HEK293 (cell line): ENCODE results near the gene ZNF311.

Source experiments
- CTCF ChIA-PET: fragments of 350-600 bp; formaldehyde crosslinking; extraction: SDS; loops from one replicate; lab custom pipeline; 2021; ENCODE audit warnings: antibody characterized with exemption; lab: Yijun Ruan, JAX
- POLR2A ChIA-PET: fragments of 300-600 bp; formaldehyde crosslinking; extraction: SDS; loops from one replicate; lab custom pipeline; 2020; ENCODE audit warnings: antibody characterized with exemption, inconsistent platforms; lab: Yijun Ruan, JAX
- H3K27ac ChIP-seq: fragments of 200-500 bp; sonication (Bioruptor generic); 2 replicates; pipeline ENCODE4 v1.5.1; 2014; ENCODE audit warnings: low read depth, low read length, control low read depth, inconsistent platforms; ENCODE audit errors: extremely low read depth
- H3K36me3 ChIP-seq, 2 experiments: fragments of 200-500 bp in 1 of 2; sonication (Bioruptor generic) in 1 of 2; 1 replicate in 1 of 2; 2 replicates in 1 of 2; pipeline ENCODE4 v1.5.1; 2014 to 2017; ENCODE audit warnings: inconsistent platforms in 2 of 2, low read length in 2 of 2; ENCODE audit not compliant: control insufficient read depth in 2 of 2, insufficient read depth in 1 of 2
- H3K4me1 ChIP-seq: fragments of 200-500 bp; sonication (Bioruptor generic); 2 replicates; pipeline ENCODE4 v1.5.1; 2014; ENCODE audit warnings: mild to moderate bottlenecking, low read length, inconsistent platforms; ENCODE audit not compliant: control insufficient read depth, insufficient read depth
- H3K4me3 ChIP-seq: 2 replicates; pipeline ENCODE4 v1.5.1; 2011; ENCODE audit warnings: low read depth, mild to moderate bottlenecking, control low read depth, low read length, moderate library complexity
- H3K9me3 ChIP-seq: fragments of 200-500 bp; sonication (Bioruptor generic); 2 replicates; pipeline ENCODE4 v1.5.1; 2014; ENCODE audit warnings: low read depth, low read length, inconsistent platforms; ENCODE audit not compliant: control insufficient read depth, insufficient read depth
- AEBP2 ChIP-seq: fragments of 450-650 bp; formaldehyde crosslinking; IDR thresholded peaks from 2 replicates; pipeline ENCODE4 v1.5.1; 2016; ENCODE audit warnings: missing biosample characterization, missing genetic modification characterization, borderline replicate concordance
- CTCF ChIP-seq: fragments of 450-650 bp; formaldehyde crosslinking; IDR thresholded peaks from 2 replicates; pipeline ENCODE4 v1.5.1; 2016; ENCODE audit warnings: missing biosample characterization, missing genetic modification characterization
- HOXC10 ChIP-seq: sonication (generic); formaldehyde crosslinking; IDR thresholded peaks from 2 replicates; pipeline ENCODE4 v1.8.1; 2023; ENCODE audit warnings: mild to moderate bottlenecking, missing genetic modification reagents
- KLF16 ChIP-seq: fragments of 450-650 bp; formaldehyde crosslinking; IDR thresholded peaks from 2 replicates; pipeline ENCODE4 v1.5.1; 2017; ENCODE audit warnings: missing biosample characterization, missing genetic modification characterization
- PRDM10 ChIP-seq: fragments of 450-650 bp; formaldehyde crosslinking; IDR thresholded peaks from 2 replicates; pipeline ENCODE4 v1.5.1; 2016; ENCODE audit warnings: missing biosample characterization, missing genetic modification characterization
- REPIN1 ChIP-seq: fragments of 450-650 bp; formaldehyde crosslinking; IDR thresholded peaks from 2 replicates; pipeline ENCODE4 v1.5.1; 2017; ENCODE audit warnings: missing biosample characterization, missing genetic modification characterization, low read depth
- SALL2 ChIP-seq: fragments of 450-650 bp; formaldehyde crosslinking; IDR thresholded peaks from 2 replicates; pipeline ENCODE4 v1.5.0; 2017; ENCODE audit warnings: missing biosample characterization, mild to moderate bottlenecking, missing genetic modification characterization, borderline replicate concordance
- TRIM28 ChIP-seq: IDR thresholded peaks from 2 replicates; pipeline ENCODE4 v1.6.1; 2011; ENCODE audit warnings: low read length, control low read depth, borderline replicate concordance
- TSHZ1 ChIP-seq: fragments of 450-650 bp; formaldehyde crosslinking; IDR thresholded peaks from 2 replicates; pipeline ENCODE4 v1.5.1; 2016; ENCODE audit warnings: missing biosample characterization, missing genetic modification characterization, borderline replicate concordance
- ZBTB49 ChIP-seq: fragments of 450-650 bp; formaldehyde crosslinking; IDR thresholded peaks from 2 replicates; pipeline ENCODE4 v1.5.1; 2016; ENCODE audit warnings: missing biosample characterization, missing genetic modification characterization, low read depth
- ZBTB7A ChIP-seq: fragments of 450-650 bp; formaldehyde crosslinking; IDR thresholded peaks from 2 replicates; pipeline ENCODE4 v1.5.1; 2016; ENCODE audit warnings: low read depth, missing biosample characterization, missing genetic modification characterization
- ZNF311 ChIP-seq: fragments of 450-650 bp; formaldehyde crosslinking; IDR thresholded peaks from 2 replicates; pipeline ENCODE4 v1.5.1; 2017; ENCODE audit warnings: missing biosample characterization, missing genetic modification characterization, borderline replicate concordance
- ZNF426 ChIP-seq: fragments of 450-650 bp; formaldehyde crosslinking; IDR thresholded peaks from 2 replicates; pipeline ENCODE4 v1.5.1; 2017; ENCODE audit warnings: missing biosample characterization, missing genetic modification characterization, mild to moderate bottlenecking, inconsistent platforms, moderate library complexity
- ZNF473 ChIP-seq: fragments of 450-650 bp; formaldehyde crosslinking; IDR thresholded peaks from 2 replicates; pipeline ENCODE4 v1.5.1; 2017; ENCODE audit warnings: missing biosample characterization, missing genetic modification characterization
- ZNF555 ChIP-seq: fragments of 450-650 bp; formaldehyde crosslinking; conservative IDR thresholded peaks from 2 replicates; pipeline ENCODE4 v1.5.1; 2017; ENCODE audit warnings: missing biosample characterization, mild to moderate bottlenecking, missing genetic modification characterization, inconsistent platforms
- ZNF660 ChIP-seq: fragments of 450-650 bp; IDR thresholded peaks from 2 replicates; pipeline ENCODE4 v1.5.1; 2018; ENCODE audit warnings: missing biosample characterization, mild to moderate bottlenecking, missing genetic modification characterization
- ZNF76 ChIP-seq: fragments of 450-650 bp; formaldehyde crosslinking; IDR thresholded peaks from 2 replicates; pipeline ENCODE4; 2016; ENCODE audit warnings: low read depth, missing biosample characterization, missing genetic modification characterization, borderline replicate concordance
- ZNF785 ChIP-seq: fragments of 450-650 bp; formaldehyde crosslinking; IDR thresholded peaks from 2 replicates; pipeline ENCODE4 v1.5.1; 2016; ENCODE audit warnings: missing biosample characterization, missing genetic modification characterization

ZNF311 gene

GRCh38 chr6:29005183-29005885, at the start of gene ZNF311:
TSS of gene ZNF311 (minus strand) at chr6:29005315. CDS start at chr6:29003954, 1,361 bp downstream.
- ChIA-PET CTCF (interaction anchor here (1.3 kb wide), 1 partner anchor 11 kb away, joined by 3 read pairs; no protein-coding TSS in a partner anchor), POLR2A (no interaction called here)
- TF ChIP-seq ZNF660, result no peak
- Histone ChIP-seq H3K36me3 (no peaks in the 10 kb centered on the region), H3K4me1 (no peaks in the 10 kb centered on the region), H3K27ac (no peak within 1 kb of the TSS), H3K4me3 (no peak within 1 kb of the TSS), H3K9me3 (no peaks in the 10 kb centered on the region)

GRCh38 chr6:29051680-29052079, 46.6 kb upstream of the ZNF311 start:
- no peak overlapping the region for H3K27ac ChIP-seq
- no peak for TF ChIP-seq KLF16 (tag by site-specific recombination)
- no peak for TF ChIP-seq ZNF76 (tag by site-specific recombination)
- no peak for TF ChIP-seq TRIM28
- no peak for TF ChIP-seq ZNF311 (tag by site-specific recombination)
- TF ChIP-seq REPIN1 (tag by site-specific recombination), result no peak
- no peak for TF ChIP-seq SALL2 (tag by site-specific recombination)
- no peak for TF ChIP-seq ZNF555 (tag by site-specific recombination)
- no peak for TF ChIP-seq CTCF
- TF ChIP-seq TSHZ1 (tag by site-specific recombination), result no peak
- TF ChIP-seq ZBTB49, result no peak
- TF ChIP-seq ZNF426 (tag by site-specific recombination), result no peak
- no peak for TF ChIP-seq HOXC10 (CRISPR knock-in tag)
- TF ChIP-seq AEBP2 (tag by site-specific recombination), result no peak
- TF ChIP-seq ZBTB7A (tag by site-specific recombination), result no peak
- TF ChIP-seq ZNF785 (tag by site-specific recombination), result no peak
- TF ChIP-seq PRDM10 (tag by site-specific recombination), result no peak
- no peak for TF ChIP-seq ZNF473 (tag by site-specific recombination)
- ChIA-PET POLR2A (no interaction called here), CTCF (interaction anchor here (0.7 to 0.8 kb wide), 2 partner anchors 35 to 66 kb away, joined by 3 to 4 read pairs; no protein-coding TSS in a partner anchor)
- no peaks in the 10 kb centered on the region for H3K4me1 ChIP-seq
- no peak overlapping the region for H3K4me3 ChIP-seq
- no peaks in the 10 kb centered on the region for H3K36me3 ChIP-seq
- no peaks in the 10 kb centered on the region; the same call in 1 of the 2 replicates for H3K9me3 ChIP-seq
